ENCODE data around the gene TTC39A.
"Not testable (repeated sequence)": the region's sequence is repeated elsewhere in the genome, so short reads cannot be mapped to it uniquely, and the experiment has no call there.

The TTC39A gene

GRCh38 chr1:51336004-51336403, 5.6 kb upstream of the TTC39A start:
- no peak for DNase-seq

GRCh38 chr1:51331206-51332100, 1.1 kb upstream of the TTC39A start:
- DNase-seq: no peak

GRCh38 chr1:51329443-51330325, 678 bp downstream of the TTC39A start:
- DNase-seq: no peak

- no peak for DNase-seq
Measured at GRCh38 chr1:51328926-51329325, 1.4 kb downstream of the TTC39A start.

GRCh38 chr1:51328279-51328678, 2.1 kb downstream of the TTC39A start:
- DNase-seq: no peak

GRCh38 chr1:51327386-51327785, 3.0 kb downstream of the TTC39A start:
- no peak for DNase-seq

- DNase-seq: no peak
Measured at GRCh38 chr1:51326839-51327238, 3.5 kb downstream of the TTC39A start.

- no peak for DNase-seq
Measured at GRCh38 chr1:51325878-51326755, 4.2 kb downstream of the TTC39A start.

- DNase-seq: no peak
Measured at GRCh38 chr1:51325391-51325790, 5.0 kb downstream of the TTC39A start.

GRCh38 chr1:51325011-51325385, 5.4 kb downstream of the TTC39A start:
- DNase-seq: not testable (repeated sequence)

- no peak for DNase-seq
Measured at GRCh38 chr1:51324251-51325010, 5.9 kb downstream of the TTC39A start.

- DNase-seq: no peak
Measured at GRCh38 chr1:51323778-51324177, 6.6 kb downstream of the TTC39A start.

GRCh38 chr1:51322417-51323101, 7.8 kb downstream of the TTC39A start:
- DNase-seq: no peak

- DNase-seq: no peak
Measured at GRCh38 chr1:51321924-51322280, 8.5 kb downstream of the TTC39A start.

GRCh38 chr1:51320967-51321923, 9.1 kb downstream of the TTC39A start:
- no peak for DNase-seq

GRCh38 chr1:51317798-51318197, 12.6 kb downstream of the TTC39A start:
- DNase-seq: no peak

GRCh38 chr1:51316846-51317120, 13.6 kb downstream of the TTC39A start:
- no peak for DNase-seq

- DNase-seq: no peak
Measured at GRCh38 chr1:51316113-51316845, 14.1 kb downstream of the TTC39A start.

- DNase-seq: no peak
Measured at GRCh38 chr1:51314974-51315373, 15.4 kb downstream of the TTC39A start.
